Stomach (tissue), 9 donors: ENCODE measurements around the gene PARVG. TPM values are rescaled to one million over a fixed set of nuclear protein-coding genes. Genes with fewer than 3 reads are reported as not detected.

ENCODE experiments used
- DNase-seq, 2 donors: peaks; one replicate each; pipeline versions ENCODE4 v3.0.0 to v3.0.0-alpha.2; 2013 to 2019
- H3K27ac ChIP-seq, 5 donors: fragments of 200-600 bp in 4 of 5; sonication (generic) in 4 of 5; one replicate each; pipeline ENCODE4 v1.5.1; 2013 to 2019; ENCODE audit warnings: mild to moderate bottlenecking in 1 of 5, moderate library complexity in 1 of 5
- H3K27me3 ChIP-seq, 3 donors: fragments of 200-600 bp; sonication (generic); one replicate each; pipeline ENCODE4 v1.5.1; 2017 to 2019; ENCODE audit warnings: mixed run types in 1 of 3
- H3K36me3 ChIP-seq, 4 donors: fragments of 200-600 bp; sonication (generic); 1 replicate in 3 of 4; 2 replicates in 1 of 4; pipeline ENCODE4 v1.5.1; 2016 to 2019
- H3K4me1 ChIP-seq, 4 donors: fragments of 200-600 bp; sonication (generic); one replicate each; pipeline ENCODE4 v1.5.1; 2016 to 2019
- H3K4me3 ChIP-seq, 4 donors: fragments of 200-600 bp; sonication (generic) in 3 of 4; one replicate each; pipeline ENCODE4 v1.5.1; 2016 to 2019; ENCODE audit warnings: mild to moderate bottlenecking in 1 of 4
- H3K9me3 ChIP-seq, 4 donors: fragments of 200-600 bp; sonication (generic); one replicate each; pipeline ENCODE4 v1.5.1; 2016 to 2019
- CTCF ChIP-seq, 7 experiments: fragments of 450-650 bp in 4 of 7; fragments of 200-600 bp in 3 of 7; sonication (generic) in 3 of 7; IDR thresholded peaks; one replicate each; pipeline ENCODE4 v1.5.1; 2016 to 2019; ENCODE audit warnings: antibody characterized with exemption in 7 of 7, control low read depth in 2 of 7, mild to moderate bottlenecking in 1 of 7
- EP300 ChIP-seq: sonication (generic); formaldehyde crosslinking; IDR thresholded peaks from one replicate; pipeline ENCODE4 v1.6.1; 2017; ENCODE audit warnings: antibody characterized with exemption
- POLR2A ChIP-seq, 4 donors: fragments of 450-650 bp; IDR thresholded peaks; one replicate each; pipeline ENCODE4 v1.6.1; 2016; ENCODE audit warnings: antibody characterized with exemption in 4 of 4, control low read depth in 2 of 4, mild to moderate bottlenecking in 1 of 4, moderate library complexity in 1 of 4
- POLR2AphosphoS5 ChIP-seq, 3 donors: sonication (generic); formaldehyde crosslinking; IDR thresholded peaks; one replicate each; pipeline ENCODE4 v1.6.1; 2016; ENCODE audit warnings: antibody characterized with exemption in 3 of 3
- WGBS, 5 donors: extraction: QIAGEN DNeasy Blood & Tissue Kit in 3 of 5; methylation state at CpG; one replicate each; pipeline versions ENCODE4 v1.1.5 to v1.1.7; 2013 to 2018; 5-methylcytosine and 5-hydroxymethylcytosine counted together
- intact Hi-C: fragments of 100-400 bp; cut with DNase I; formaldehyde crosslinking; loops from one replicate; pipeline ENCODE4 v1.15.1; 2023; ENCODE audit warnings: low total_unique reads
- polyA plus RNA-seq, 3 donors: library from polyadenylated mRNA; stranded (reverse); fragments of 200-250 nt; gene quantifications; one replicate each; pipeline ENCODE4 v1.2.3, GENCODE V29; 2013
- total RNA-seq, 5 donors: library from RNA; depleted of rRNA; stranded (reverse); fragments of >200 nt; gene quantifications; one replicate each; pipeline versions ENCODE4 v1.1.0 to v1.2.3, GENCODE V29; 2014 to 2016
- donor health status: healthy with polysubstance abuse.
- donor health status: Bipolar disorder and iron deficiency.
- donor health status: healthy.

The PARVG gene
- total and polyA plus RNA-seq, 8 donors: 5.7 to 78.2 (median 16.7) TPM

- 70 to 82% (median 82%) methylated on average over 5 of the region's 5 CpGs for WGBS, 5 donors
Measured at GRCh38 chr22:44199866-44200265, 19.1 kb downstream of the PARVG start.

GRCh38 chr22:44200451-44200850 is 19.7 kb downstream of the PARVG start:
- intact Hi-C loops: no loop called here
- TF ChIP-seq POLR2AphosphoS5 (IDR thresholded peaks at IDR 0.05): no peak
- no peak for TF ChIP-seq EP300
- TF ChIP-seq POLR2A (IDR thresholded peaks at IDR 0.05): no peak
- TF ChIP-seq CTCF (IDR thresholded peaks at IDR 0.05): no peak
- peaks cover 0 to 24% (median 0%) of the 10 kb centered on the region in 4 donors for H3K36me3 ChIP-seq
- H3K9me3 ChIP-seq: no peaks in the 10 kb centered on the region
- H3K27me3 ChIP-seq: peaks cover 0 to 40% (median 6%) of the 10 kb centered on the region in 3 donors
- no peak for DNase-seq
- H3K27ac ChIP-seq: no peak overlapping the region
- no peaks in the 10 kb centered on the region for H3K4me1 ChIP-seq
- H3K4me3 ChIP-seq: no peak overlapping the region
- 74 to 88% (median 80%) methylated on average over 6 of the region's 6 CpGs for WGBS, 5 donors

More at GRCh38 chr22:44199866-44200265, 19.1 kb downstream of the PARVG start:
- peaks cover 0 to 46% (median 6%) of the 10 kb centered on the region in 3 donors for H3K27me3 ChIP-seq
- H3K27ac ChIP-seq: no peak overlapping the region
- H3K4me1 ChIP-seq: no peaks in the 10 kb centered on the region
- no peak for DNase-seq
- H3K4me3 ChIP-seq: no peak overlapping the region
- no peak for TF ChIP-seq POLR2A (IDR thresholded peaks at IDR 0.05)
- TF ChIP-seq EP300: no peak
- no peak for TF ChIP-seq CTCF (IDR thresholded peaks at IDR 0.05)
- no peak for TF ChIP-seq POLR2AphosphoS5 (IDR thresholded peaks at IDR 0.05)
- peaks cover 0 to 24% (median 0%) of the 10 kb centered on the region in 4 donors for H3K36me3 ChIP-seq
- no peaks in the 10 kb centered on the region for H3K9me3 ChIP-seq
- intact Hi-C loops: no loop called here

- H3K4me3 ChIP-seq: no peak overlapping the region
- TF ChIP-seq POLR2AphosphoS5 (IDR thresholded peaks at IDR 0.05) (no peak), EP300 (no peak), CTCF (IDR thresholded peaks at IDR 0.05) (no peak), POLR2A (IDR thresholded peaks at IDR 0.05) (no peak)
- no peaks in the 10 kb centered on the region for H3K9me3 ChIP-seq
- H3K27me3 ChIP-seq: peaks cover 0 to 35% (median 6%) of the 10 kb centered on the region in 3 donors
- no peaks in the 10 kb centered on the region for H3K4me1 ChIP-seq
- H3K27ac ChIP-seq: no peak overlapping the region
- no peak for DNase-seq
- H3K36me3 ChIP-seq: peaks cover 0 to 24% (median 0%) of the 10 kb centered on the region in 4 donors
- intact Hi-C loops: no loop called here
- 62 to 76% (median 73%) methylated on average over 11 to 17 of the region's 17 CpGs for WGBS, 5 donors
Measured at GRCh38 chr22:44200855-44201550, 20.3 kb downstream of the PARVG start.

DNA sequence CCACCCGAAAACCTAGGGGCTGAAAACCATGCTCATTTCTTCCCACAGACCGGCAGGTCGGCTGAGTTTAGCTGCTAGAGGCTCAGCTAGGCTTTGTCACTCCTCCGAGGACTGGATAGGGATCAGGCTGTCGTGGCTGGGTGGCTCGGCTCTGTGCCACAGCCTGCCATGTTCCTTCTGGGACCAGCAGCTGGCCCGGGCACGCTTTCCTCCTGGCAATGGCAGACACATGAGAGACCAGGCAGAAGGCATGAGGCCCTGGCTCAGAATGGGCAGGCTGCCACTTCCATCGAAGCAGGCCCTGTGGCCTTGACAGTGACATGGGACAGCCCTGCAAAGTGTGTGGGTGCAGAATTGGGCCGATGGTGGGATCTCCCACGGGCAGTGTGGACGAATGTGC is 20.9 kb downstream of the PARVG start:
- H3K36me3 ChIP-seq: peaks cover 0 to 22% (median 0%) of the 10 kb centered on the region in 4 donors
- no peak overlapping the region for H3K4me3 ChIP-seq
- 79 to 83% (median 79%) methylated on average over 12 of the region's 12 CpGs for WGBS, 5 donors
- no peaks in the 10 kb centered on the region for H3K9me3 ChIP-seq
- TF ChIP-seq EP300: no peak
- TF ChIP-seq CTCF (IDR thresholded peaks at IDR 0.05): no peak
- TF ChIP-seq POLR2AphosphoS5 (IDR thresholded peaks at IDR 0.05): no peak
- TF ChIP-seq POLR2A (IDR thresholded peaks at IDR 0.05): no peak
- intact Hi-C loops: no loop called here
- no peak for DNase-seq
- peaks cover 0 to 28% (median 0%) of the 10 kb centered on the region in 3 donors for H3K27me3 ChIP-seq
- H3K4me1 ChIP-seq: no peaks in the 10 kb centered on the region
- no peak overlapping the region for H3K27ac ChIP-seq
